Activated CD4-positive, alpha-beta T cell treated with anti-CD3 and anti-CD28 coated beads for 36 hours (primary cell): ENCODE results near the gene GRID1. TPM values are rescaled to one million over a fixed set of nuclear protein-coding genes. Genes with fewer than 3 reads are reported as not detected.
"Not testable (repeated sequence)": the region's sequence is repeated elsewhere in the genome, so short reads cannot be mapped to it uniquely, and the experiment has no call there.

Experiments
- ATAC-seq: fragments of 200-7000 bp; cut with Tn5 transposase; one replicate; pipeline ENCODE4 v1.10.0; 2021; ENCODE audit warnings: mild to moderate bottlenecking, moderate library complexity
- CTCF ChIA-PET: fragments of 350-600 bp; sonication (Branson Sonifier 250); formaldehyde crosslinking; loops from one replicate; lab custom pipeline; 2021; ENCODE audit warnings: antibody characterized with exemption; lab: Charles Lee
- POLR2A ChIA-PET: fragments of 350-600 bp; sonication (Branson Sonifier 250); formaldehyde crosslinking; loops from one replicate; lab custom pipeline; 2021; ENCODE audit warnings: antibody characterized with exemption, inconsistent platforms; lab: Charles Lee
- DNase-seq: peaks from one replicate; pipeline ENCODE4 v3.0.0-alpha.2; 2020
- H3K27ac Mint-ChIP-seq: one replicate; pipeline ENCODE4 v1.8.0; 2021; ENCODE audit warnings: mixed read lengths
- H3K27me3 Mint-ChIP-seq: one replicate; pipeline ENCODE4 v1.8.0; 2021; ENCODE audit warnings: mixed read lengths
- H3K36me3 Mint-ChIP-seq: one replicate; pipeline ENCODE4 v1.8.0; 2021; ENCODE audit warnings: low read depth, mixed read lengths
- H3K4me1 Mint-ChIP-seq: one replicate; pipeline ENCODE4 v1.8.0; 2021; ENCODE audit warnings: mixed read lengths
- H3K4me3 Mint-ChIP-seq: one replicate; pipeline ENCODE4 v1.8.0; 2021; ENCODE audit warnings: mild to moderate bottlenecking, moderate library complexity, mixed read lengths
- H3K9me3 Mint-ChIP-seq: one replicate; pipeline ENCODE4 v1.8.0; 2021; ENCODE audit warnings: low read depth, mixed read lengths
- intact Hi-C, 2 experiments: fragments of 100-400 bp; cut with DNase I in 1 of 2; cut with micrococcal nuclease in 1 of 2; formaldehyde crosslinking; loops; one replicate each; pipeline versions ENCODE4 v1.14.2 to v1.15.1; 2022 to 2024; cut with DNase I, micrococcal nuclease
- total RNA-seq, 2 experiments: library from RNA; stranded (reverse); gene quantifications; one replicate each; pipeline ENCODE4 v1.2.3, GENCODE V29; 2021

GRID1 gene
- total RNA-seq, 2 experiments from 2014 or later, result not detected

GRCh38 chr10:86036544-86036831 is 330.1 kb downstream of the GRID1 start:
- POLR2A ChIA-PET, result no interaction called here
- intact Hi-C loops, result no loop called here
- ATAC-seq, result no peak
- Mint-ChIP-seq H3K9me3 (no peaks in the 10 kb centered on the region), H3K4me3 (no peak overlapping the region), H3K27me3 (peaks cover 11% of the 10 kb centered on the region), H3K36me3 (no peaks in the 10 kb centered on the region), H3K27ac (no peak overlapping the region), H3K4me1 (no peaks in the 10 kb centered on the region)
- CTCF ChIA-PET, result interaction anchor here (0.7 kb wide), 1 partner anchor 34 kb away, joined by 3 read pairs; no protein-coding TSS in a partner anchor
- DNase-seq, result no peak

GRCh38 chr10:86035791-86036543 is 330.6 kb downstream of the GRID1 start:
- ATAC-seq, result no peak

GRCh38 chr10:86034710-86035109 is 331.9 kb downstream of the GRID1 start:
- intact Hi-C loops, result no loop called here
- H3K27me3 Mint-ChIP-seq, result peaks cover 7% of the 10 kb centered on the region
- H3K36me3 Mint-ChIP-seq, result no peaks in the 10 kb centered on the region
- ATAC-seq, result no peak
- no peak overlapping the region for H3K27ac Mint-ChIP-seq
- no peak for DNase-seq
- ChIA-PET POLR2A (no interaction called here), CTCF (no interaction called here)
- no peaks in the 10 kb centered on the region for H3K9me3 Mint-ChIP-seq
- H3K4me1 Mint-ChIP-seq, result no peaks in the 10 kb centered on the region
- H3K4me3 Mint-ChIP-seq, result no peak overlapping the region

More at GRCh38 chr10:86035791-86036543, 330.6 kb downstream of the GRID1 start:
- H3K27ac Mint-ChIP-seq, result no peak overlapping the region
- ChIA-PET POLR2A (no interaction called here), CTCF (no interaction called here)
- intact Hi-C loops, result no loop called here
- peaks cover 9% of the 10 kb centered on the region for H3K27me3 Mint-ChIP-seq
- no peaks in the 10 kb centered on the region for H3K4me1 Mint-ChIP-seq
- H3K4me3 Mint-ChIP-seq, result no peak overlapping the region
- no peak for DNase-seq
- no peaks in the 10 kb centered on the region for H3K36me3 Mint-ChIP-seq
- no peaks in the 10 kb centered on the region for H3K9me3 Mint-ChIP-seq

- Mint-ChIP-seq H3K27ac (no peak overlapping the region), H3K36me3 (no peaks in the 10 kb centered on the region), H3K9me3 (no peaks in the 10 kb centered on the region), H3K27me3 (peaks cover 8% of the 10 kb centered on the region), H3K4me3 (no peak overlapping the region), H3K4me1 (no peaks in the 10 kb centered on the region)
- ATAC-seq, result no peak
- intact Hi-C loops, result no loop called here
- ChIA-PET POLR2A (no interaction called here), CTCF (no interaction called here)
- no peak for DNase-seq
These were observed 333.0 kb downstream of the GRID1 start for GRCh38 chr10:86033581-86033980.

- ATAC-seq, H3K36me3 Mint-ChIP-seq, H3K4me3 Mint-ChIP-seq, intact Hi-C loops, POLR2A ChIA-PET, CTCF ChIA-PET, H3K27me3 Mint-ChIP-seq, DNase-seq, H3K27ac Mint-ChIP-seq, H3K9me3 Mint-ChIP-seq, H3K4me1 Mint-ChIP-seq: not testable (repeated sequence)
These were observed 334.5 kb downstream of the GRID1 start for GRCh38 chr10:86032087-86032486.

- ChIA-PET CTCF (no interaction called here), POLR2A (no interaction called here)
- DNase-seq (no peak), ATAC-seq (no peak)
- H3K27me3 Mint-ChIP-seq, result peaks cover 9% of the 10 kb centered on the region
- no peaks in the 10 kb centered on the region for H3K4me1 Mint-ChIP-seq
- H3K27ac Mint-ChIP-seq, result no peak overlapping the region
- no peaks in the 10 kb centered on the region for H3K9me3 Mint-ChIP-seq
- no peaks in the 10 kb centered on the region for H3K36me3 Mint-ChIP-seq
- intact Hi-C loops, result no loop called here
- no peak overlapping the region for H3K4me3 Mint-ChIP-seq
These were observed 336.3 kb downstream of the GRID1 start for GRCh38 chr10:86030312-86030711.

GRCh38 chr10:86027346-86027745 is 339.2 kb downstream of the GRID1 start:
- POLR2A ChIA-PET, result no interaction called here

GRCh38 chr10:86025509-86025908 is 341.1 kb downstream of the GRID1 start:
- Mint-ChIP-seq H3K4me1 (no peaks in the 10 kb centered on the region), H3K27ac (no peak overlapping the region), H3K36me3 (no peaks in the 10 kb centered on the region), H3K9me3 (no peaks in the 10 kb centered on the region), H3K27me3 (peaks cover 8% of the 10 kb centered on the region), H3K4me3 (no peak overlapping the region)
- intact Hi-C loops, result no loop called here
- DNase-seq, result no peak
- ChIA-PET POLR2A (interaction anchor here (0.7 kb wide), 1 partner anchor 364 kb away, joined by 3 read pairs; no protein-coding TSS in a partner anchor), CTCF (no interaction called here)
- no peak for ATAC-seq

More at GRCh38 chr10:86027346-86027745, 339.2 kb downstream of the GRID1 start:
- CTCF ChIA-PET, result no interaction called here
- intact Hi-C loops, result no loop called here
- Mint-ChIP-seq H3K27ac (no peak overlapping the region), H3K27me3 (peaks cover 9% of the 10 kb centered on the region), H3K9me3 (no peaks in the 10 kb centered on the region), H3K4me1 (no peaks in the 10 kb centered on the region), H3K4me3 (no peak overlapping the region), H3K36me3 (no peaks in the 10 kb centered on the region)
- DNase-seq (no peak), ATAC-seq (no peak)

GRCh38 chr10:86024281-86025041 is 342.1 kb downstream of the GRID1 start:
- H3K27me3 Mint-ChIP-seq, result peaks cover 8% of the 10 kb centered on the region
- no peak overlapping the region for H3K27ac Mint-ChIP-seq
- ChIA-PET CTCF (no interaction called here), POLR2A (interaction anchor here (0.7 kb wide), 1 partner anchor 365 kb away, joined by 3 read pairs; no protein-coding TSS in a partner anchor)
- no peak for ATAC-seq
- H3K4me3 Mint-ChIP-seq, result no peak overlapping the region
- H3K36me3 Mint-ChIP-seq, result no peaks in the 10 kb centered on the region
- no peaks in the 10 kb centered on the region for H3K4me1 Mint-ChIP-seq
- intact Hi-C loops, result no loop called here
- DNase-seq, result no peak
- H3K9me3 Mint-ChIP-seq, result no peaks in the 10 kb centered on the region

GRCh38 chr10:86023931-86024280 is 342.7 kb downstream of the GRID1 start:
- no peaks in the 10 kb centered on the region for H3K4me1 Mint-ChIP-seq
- H3K9me3 Mint-ChIP-seq, result no peaks in the 10 kb centered on the region
- ChIA-PET CTCF (no interaction called here), POLR2A (no interaction called here)
- ATAC-seq, result no peak
- intact Hi-C loops, result no loop called here
- H3K27ac Mint-ChIP-seq, result no peak overlapping the region
- H3K4me3 Mint-ChIP-seq, result no peak overlapping the region
- DNase-seq, result no peak
- peaks cover 4% of the 10 kb centered on the region for H3K27me3 Mint-ChIP-seq
- no peaks in the 10 kb centered on the region for H3K36me3 Mint-ChIP-seq

GRCh38 chr10:86023336-86023735 is 343.3 kb downstream of the GRID1 start:
- H3K4me1 Mint-ChIP-seq, result no peaks in the 10 kb centered on the region
- ATAC-seq, result no peak
- no peak overlapping the region for H3K27ac Mint-ChIP-seq
- H3K9me3 Mint-ChIP-seq, result no peaks in the 10 kb centered on the region
- ChIA-PET POLR2A (no interaction called here), CTCF (no interaction called here)
- intact Hi-C loops, result no loop called here
- no peak overlapping the region for H3K4me3 Mint-ChIP-seq
- no peak for DNase-seq
- H3K27me3 Mint-ChIP-seq, result peaks cover 2% of the 10 kb centered on the region
- H3K36me3 Mint-ChIP-seq, result no peaks in the 10 kb centered on the region

- DNase-seq (no peak), ATAC-seq (no peak)
- Mint-ChIP-seq H3K36me3 (no peaks in the 10 kb centered on the region), H3K27me3 (peaks cover 2% of the 10 kb centered on the region), H3K9me3 (no peaks in the 10 kb centered on the region), H3K27ac (no peak overlapping the region), H3K4me3 (no peak overlapping the region), H3K4me1 (peaks cover 2% of the 10 kb centered on the region)
- intact Hi-C loops, result no loop called here
- ChIA-PET CTCF (no interaction called here), POLR2A (no interaction called here)
These were observed 343.7 kb downstream of the GRID1 start for GRCh38 chr10:86022906-86023305.
